LNCaP clone FGC (cell line): Measurements from ENCODE around the gene A2ML1.

Experiments
- DNase-seq: peaks from one replicate; pipeline ENCODE4 v3.0.0-alpha.2; 2011; ENCODE audit warnings: low read depth
- H3K4me3 ChIP-seq: 2 replicates; pipeline ENCODE4 v1.5.1; 2011; ENCODE audit warnings: mild to moderate bottlenecking, low read depth, low read length, control low read depth
- CTCF ChIP-seq: IDR thresholded peaks from 2 replicates; pipeline ENCODE4 v1.5.1; 2012; ENCODE audit warnings: mild to moderate bottlenecking; ENCODE audit not compliant: control insufficient read depth, insufficient read depth; ENCODE audit errors: extremely low read depth

The A2ML1 gene

DNA sequence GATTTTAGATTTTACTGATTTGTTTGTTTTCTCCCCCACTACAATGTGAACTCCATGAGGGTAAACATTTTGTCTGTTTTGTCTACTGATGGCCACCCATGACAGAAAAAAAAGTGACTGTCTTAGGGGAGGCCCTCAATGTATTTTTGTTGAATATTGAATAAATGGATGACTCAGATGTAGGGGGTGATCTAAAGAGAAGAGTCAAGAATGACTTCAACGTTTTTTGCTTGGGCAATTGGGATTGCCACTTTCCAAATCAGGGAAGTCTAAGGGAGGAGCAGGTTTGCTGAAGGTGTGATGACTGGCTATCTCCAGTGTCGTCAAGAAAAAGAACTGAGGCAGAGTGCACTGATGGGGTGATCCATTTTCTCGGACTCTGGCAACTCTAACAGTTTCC, 81.2 kb downstream of the A2ML1 start:
- no peak for TF ChIP-seq CTCF
- DNase-seq = no peak
- no peak overlapping the region for H3K4me3 ChIP-seq

GRCh38 chr12:8904665-8905064, 82.2 kb downstream of the A2ML1 start:
- H3K4me3 ChIP-seq = no peak overlapping the region
- no peak for TF ChIP-seq CTCF
- DNase-seq = no peak

DNA sequence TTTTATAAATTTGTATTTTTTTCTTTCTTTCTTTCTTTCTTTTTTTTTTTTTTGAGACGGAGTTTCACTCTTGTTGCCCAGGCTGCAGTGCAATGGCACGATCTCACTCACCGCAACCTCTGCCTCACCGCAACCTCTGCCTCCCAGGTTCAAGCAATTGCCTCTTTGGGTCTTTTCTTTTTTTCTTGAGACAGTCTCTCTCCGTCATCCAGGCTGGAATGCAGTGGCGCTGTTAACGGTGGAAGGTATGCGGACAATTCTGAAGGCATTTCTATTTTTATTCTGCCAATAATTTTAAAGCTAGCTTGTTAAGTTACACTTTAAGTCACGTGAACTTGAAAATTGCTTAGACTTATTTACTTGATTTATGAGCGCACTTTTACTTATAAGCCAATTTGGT, 83.1 kb downstream of the A2ML1 start:
- DNase-seq = no peak
- H3K4me3 ChIP-seq = no peak overlapping the region
- TF ChIP-seq CTCF = no peak

DNA sequence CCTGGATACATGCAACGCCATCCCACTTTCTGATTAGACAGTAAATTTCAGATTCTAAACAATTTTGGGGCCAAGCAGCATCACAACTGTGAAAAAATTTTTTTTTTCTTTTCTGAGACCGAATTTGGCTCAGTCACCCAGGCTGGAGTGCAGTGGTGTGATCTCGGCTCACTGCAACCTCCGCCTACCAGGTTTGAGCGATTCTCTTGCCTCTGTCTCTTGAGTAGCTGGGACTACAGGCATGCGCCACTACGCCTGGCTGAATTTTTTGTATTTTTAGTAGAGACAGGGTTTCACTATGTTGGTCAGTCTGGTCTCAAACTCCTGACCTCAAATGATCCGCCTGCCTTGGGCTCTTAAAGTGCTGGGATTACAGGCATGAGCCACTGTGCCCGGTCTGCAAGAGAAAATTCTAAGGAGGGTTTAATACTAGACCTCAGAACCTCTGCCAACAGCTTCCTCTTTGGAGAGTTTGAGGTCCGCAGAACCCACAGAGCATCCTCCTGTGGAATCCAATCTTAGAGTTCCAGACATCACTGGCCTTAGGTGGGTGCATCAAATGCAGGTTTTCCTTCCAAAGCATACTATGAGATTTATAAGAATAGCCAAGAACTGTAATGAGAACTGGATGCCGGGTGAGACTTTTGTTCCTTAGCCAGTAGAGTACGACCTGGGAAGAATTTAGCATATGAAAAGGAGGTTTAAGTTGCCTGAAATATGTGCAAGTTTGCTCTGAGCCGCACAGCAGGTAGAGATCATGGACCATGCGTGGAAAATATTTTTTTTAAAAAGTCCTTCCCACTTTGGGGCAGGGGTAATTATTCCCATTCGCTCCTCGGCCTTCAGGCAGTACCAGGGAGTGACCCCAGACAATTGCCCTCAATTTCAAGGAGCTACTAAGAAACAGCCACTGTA, 84.1 kb downstream of the A2ML1 start:
- H3K4me3 ChIP-seq = no peak overlapping the region
- no peak for DNase-seq
- no peak for TF ChIP-seq CTCF

GRCh38 chr12:8907513-8907912, 85.1 kb downstream of the A2ML1 start:
- H3K4me3 ChIP-seq = no peak overlapping the region
- TF ChIP-seq CTCF = no peak
- no peak for DNase-seq

- TF ChIP-seq CTCF = no peak
- H3K4me3 ChIP-seq = no peak overlapping the region
- no peak for DNase-seq
Measured at GRCh38 chr12:8909752-8910151, 87.3 kb downstream of the A2ML1 start.

- no peak for TF ChIP-seq CTCF
- no peak for DNase-seq
- H3K4me3 ChIP-seq = no peak overlapping the region
Measured at GRCh38 chr12:8911606-8912268, 89.3 kb downstream of the A2ML1 start.
